Measurements from ENCODE around the gene DNAH1. TPM values are rescaled to one million over a fixed set of nuclear protein-coding genes. Genes with fewer than 3 reads are reported as not detected.
A peak's percentile ranks its signal among the peaks of the same experiment; 100 is the strongest.

Gene DNAH1
- total RNA-seq, 4 donors from 2014 or later = 3.2 to 8.1 (median 6.2) TPM

DNA sequence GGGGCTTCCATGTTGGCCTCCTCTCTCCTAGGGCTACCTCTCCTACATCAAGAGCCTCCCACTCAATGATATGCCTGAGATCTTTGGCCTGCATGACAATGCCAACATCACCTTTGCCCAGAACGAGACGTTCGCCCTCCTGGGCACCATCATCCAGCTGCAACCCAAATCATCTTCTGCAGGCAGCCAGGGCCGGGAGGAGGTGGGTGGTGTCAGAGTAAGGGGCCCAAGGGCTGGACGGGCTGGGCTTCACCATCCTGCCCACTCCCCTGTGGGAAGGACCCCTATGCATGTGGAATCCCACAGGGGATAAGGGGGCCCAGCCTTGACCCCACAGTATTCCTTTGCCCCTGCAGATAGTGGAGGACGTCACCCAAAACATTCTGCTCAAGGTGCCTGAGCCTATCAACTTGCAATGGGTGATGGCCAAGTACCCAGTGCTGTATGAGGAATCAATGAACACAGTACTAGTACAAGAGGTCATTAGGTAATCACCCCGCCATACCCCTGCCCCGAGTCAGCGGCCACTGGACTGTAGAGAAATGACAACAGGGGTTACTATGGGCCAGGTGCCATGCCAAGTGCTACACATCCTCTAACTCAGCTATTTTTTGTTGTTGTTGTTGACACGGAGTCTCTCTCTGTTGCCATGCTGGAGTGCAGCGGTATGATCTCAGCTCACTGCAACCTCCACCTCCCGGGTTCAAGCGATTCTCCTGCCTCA, 81.7 kb downstream of the DNAH1 start:
- no peaks in the 10 kb centered on the region for H3K27me3 ChIP-seq
- no peak overlapping the region for H3K4me3 ChIP-seq
- no peak for TF ChIP-seq EP300 (IDR thresholded peaks at IDR 0.05)
- no peak for TF ChIP-seq POLR2A (IDR thresholded peaks at IDR 0.05)
- TF ChIP-seq, protein P1, sequence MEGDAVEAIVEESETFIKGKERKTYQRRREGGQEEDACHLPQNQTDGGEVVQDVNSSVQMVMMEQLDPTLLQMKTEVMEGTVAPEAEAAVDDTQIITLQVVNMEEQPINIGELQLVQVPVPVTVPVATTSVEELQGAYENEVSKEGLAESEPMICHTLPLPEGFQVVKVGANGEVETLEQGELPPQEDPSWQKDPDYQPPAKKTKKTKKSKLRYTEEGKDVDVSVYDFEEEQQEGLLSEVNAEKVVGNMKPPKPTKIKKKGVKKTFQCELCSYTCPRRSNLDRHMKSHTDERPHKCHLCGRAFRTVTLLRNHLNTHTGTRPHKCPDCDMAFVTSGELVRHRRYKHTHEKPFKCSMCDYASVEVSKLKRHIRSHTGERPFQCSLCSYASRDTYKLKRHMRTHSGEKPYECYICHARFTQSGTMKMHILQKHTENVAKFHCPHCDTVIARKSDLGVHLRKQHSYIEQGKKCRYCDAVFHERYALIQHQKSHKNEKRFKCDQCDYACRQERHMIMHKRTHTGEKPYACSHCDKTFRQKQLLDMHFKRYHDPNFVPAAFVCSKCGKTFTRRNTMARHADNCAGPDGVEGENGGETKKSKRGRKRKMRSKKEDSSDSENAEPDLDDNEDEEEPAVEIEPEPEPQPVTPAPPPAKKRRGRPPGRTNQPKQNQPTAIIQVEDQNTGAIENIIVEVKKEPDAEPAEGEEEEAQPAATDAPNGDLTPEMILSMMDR (IDR thresholded peaks at IDR 0.05) = no peak
- TF ChIP-seq POLR2AphosphoS5 (IDR thresholded peaks at IDR 0.05) = no peak
- ATAC-seq = no peak
- H3K4me1 ChIP-seq = no peaks in the 10 kb centered on the region
- WGBS, 2 donors (ENCODE audit: low coverage in 1 of 2) = 50 to 93% methylated on average over 2 to 7 of the region's 13 CpGs
- H3K27ac ChIP-seq = no peak overlapping the region
- H3K36me3 ChIP-seq = peaks cover 0 to 55% of the 10 kb centered on the region in 2 donors
- H3K9me3 ChIP-seq = no peaks in the 10 kb centered on the region

DNA sequence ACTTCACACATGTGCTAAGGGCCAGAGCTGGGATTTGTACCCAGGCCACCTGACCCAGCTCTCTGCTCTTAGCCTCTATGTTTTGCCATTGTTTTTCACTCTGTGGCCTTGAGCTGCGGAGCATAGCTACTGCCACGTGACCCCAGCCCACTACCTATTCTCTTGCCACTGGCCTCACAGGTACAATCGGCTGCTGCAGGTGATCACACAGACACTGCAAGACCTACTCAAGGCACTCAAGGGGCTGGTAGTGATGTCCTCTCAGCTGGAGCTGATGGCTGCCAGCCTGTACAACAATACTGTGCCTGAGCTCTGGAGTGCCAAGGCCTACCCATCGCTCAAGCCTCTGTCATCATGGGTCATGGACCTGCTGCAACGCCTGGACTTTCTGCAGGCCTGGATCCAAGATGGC, 82.6 kb downstream of the DNAH1 start:
- ATAC-seq = no peak
- Histone ChIP-seq H3K36me3 (peaks cover 0 to 55% of the 10 kb centered on the region in 2 donors), H3K27ac (no peak overlapping the region), H3K4me3 (no peak overlapping the region), H3K27me3 (no peaks in the 10 kb centered on the region), H3K4me1 (no peaks in the 10 kb centered on the region), H3K9me3 (no peaks in the 10 kb centered on the region)
- no peak for TF ChIP-seq POLR2A (IDR thresholded peaks at IDR 0.05)
- peak; percentile 5 for TF ChIP-seq POLR2AphosphoS5 (IDR thresholded peaks at IDR 0.05)
- WGBS, 2 donors (ENCODE audit: low coverage in 1 of 2) = 80 to 93% methylated on average over 2 of the region's 5 CpGs

DNA sequence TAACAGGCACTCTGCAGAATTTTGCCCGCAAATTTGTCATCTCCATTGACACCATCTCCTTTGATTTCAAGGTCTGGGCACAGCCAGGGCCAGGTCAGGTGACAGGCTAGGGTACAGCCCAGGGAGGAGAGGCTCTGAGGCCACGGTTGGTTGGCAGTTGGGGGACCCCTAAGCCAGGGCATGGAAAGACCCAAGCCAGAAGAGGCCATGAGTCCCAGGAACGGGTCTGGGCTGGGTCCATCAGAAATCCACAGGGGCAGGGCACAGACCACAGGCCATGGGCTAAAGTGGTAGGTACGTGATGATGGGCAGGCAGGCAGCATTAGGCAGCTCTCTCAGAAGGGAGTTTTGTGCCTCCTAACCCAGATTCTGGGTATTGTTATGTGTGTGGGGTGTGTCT, 83.0 kb downstream of the DNAH1 start:
- no peak overlapping the region for H3K27ac ChIP-seq
- no peak for TF ChIP-seq EP300 (IDR thresholded peaks at IDR 0.05)
- no peak for TF ChIP-seq POLR2AphosphoS5 (IDR thresholded peaks at IDR 0.05)
- TF ChIP-seq POLR2A (IDR thresholded peaks at IDR 0.05) = no peak
- no peaks in the 10 kb centered on the region for H3K27me3 ChIP-seq
- peaks cover 0 to 55% of the 10 kb centered on the region in 2 donors for H3K36me3 ChIP-seq
- no peaks in the 10 kb centered on the region for H3K9me3 ChIP-seq
- H3K4me3 ChIP-seq = no peak overlapping the region
- 59 to 100% methylated on average over 1 to 2 of the region's 4 CpGs for WGBS, 2 donors (ENCODE audit: low coverage in 1 of 2)
- no peak for ATAC-seq
- H3K4me1 ChIP-seq = no peaks in the 10 kb centered on the region

DNA sequence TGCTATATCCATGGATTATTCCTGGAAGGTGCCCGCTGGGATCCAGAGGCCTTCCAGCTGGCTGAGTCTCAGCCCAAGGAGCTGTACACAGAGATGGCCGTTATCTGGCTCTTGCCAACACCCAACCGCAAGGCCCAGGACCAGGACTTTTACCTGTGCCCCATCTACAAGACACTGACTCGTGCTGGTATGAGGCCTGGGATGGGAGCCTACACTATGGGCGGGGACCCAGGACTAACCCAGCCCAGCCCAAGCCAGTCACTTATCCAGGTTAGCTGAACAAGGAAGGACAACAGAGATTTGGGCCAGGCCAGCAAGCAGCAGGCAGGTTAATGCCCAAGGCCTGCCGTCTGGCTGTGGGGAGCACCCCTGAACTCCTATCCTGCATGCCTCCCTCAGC, 83.5 kb downstream of the DNAH1 start:
- Histone ChIP-seq H3K9me3 (no peaks in the 10 kb centered on the region), H3K27ac (no peak overlapping the region), H3K36me3 (peaks cover 0 to 58% of the 10 kb centered on the region in 2 donors), H3K27me3 (no peaks in the 10 kb centered on the region), H3K4me3 (no peak overlapping the region), H3K4me1 (no peaks in the 10 kb centered on the region)
- WGBS, 2 donors (ENCODE audit: low coverage in 1 of 2) = no CpG with 5 or more reads among the region's 6 CpGs
- TF ChIP-seq POLR2A (IDR thresholded peaks at IDR 0.05) (no peak), EP300 (IDR thresholded peaks at IDR 0.05) (no peak), POLR2AphosphoS5 (IDR thresholded peaks at IDR 0.05) (no peak)
- TF ChIP-seq, protein P1 (IDR thresholded peaks at IDR 0.05) = no peak
- no peak for ATAC-seq

DNA sequence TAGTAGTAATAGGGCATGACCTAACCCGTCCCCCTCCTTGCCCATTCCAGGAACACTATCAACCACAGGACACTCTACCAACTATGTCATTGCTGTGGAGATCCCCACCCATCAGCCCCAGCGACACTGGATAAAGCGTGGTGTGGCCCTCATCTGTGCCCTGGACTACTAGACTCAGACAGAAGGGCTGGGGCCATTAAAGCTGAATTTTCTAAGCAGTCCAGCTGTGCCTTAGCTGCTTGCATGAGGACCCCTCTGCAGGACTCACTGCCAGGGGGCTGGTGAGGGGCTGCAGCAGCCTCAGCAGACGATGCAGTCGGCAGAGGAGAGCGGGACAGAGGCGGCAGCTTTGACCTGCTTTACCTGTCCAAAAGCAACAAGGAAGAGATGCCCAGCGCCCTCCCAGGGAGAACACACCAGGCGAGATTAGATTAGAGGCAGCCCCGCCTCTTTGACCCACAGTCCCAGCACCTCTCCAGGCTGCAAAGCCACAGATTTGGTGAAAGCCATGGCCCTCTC, 84.2 kb downstream of the DNAH1 start:
- TF ChIP-seq EP300 (IDR thresholded peaks at IDR 0.05) = no peak
- TF ChIP-seq, protein P1 (IDR thresholded peaks at IDR 0.05) = no peak
- TF ChIP-seq POLR2A (IDR thresholded peaks at IDR 0.05) = no peak
- no peak for TF ChIP-seq POLR2AphosphoS5 (IDR thresholded peaks at IDR 0.05)
- Histone ChIP-seq H3K27me3 (no peaks in the 10 kb centered on the region), H3K9me3 (no peaks in the 10 kb centered on the region), H3K36me3 (peaks cover 0 to 65% of the 10 kb centered on the region in 2 donors), H3K27ac (no peak overlapping the region), H3K4me3 (no peak overlapping the region), H3K4me1 (no peaks in the 10 kb centered on the region)
- WGBS, 2 donors (ENCODE audit: low coverage in 1 of 2) = no CpG with 5 or more reads among the region's 10 CpGs
- ATAC-seq = no peak

DNA sequence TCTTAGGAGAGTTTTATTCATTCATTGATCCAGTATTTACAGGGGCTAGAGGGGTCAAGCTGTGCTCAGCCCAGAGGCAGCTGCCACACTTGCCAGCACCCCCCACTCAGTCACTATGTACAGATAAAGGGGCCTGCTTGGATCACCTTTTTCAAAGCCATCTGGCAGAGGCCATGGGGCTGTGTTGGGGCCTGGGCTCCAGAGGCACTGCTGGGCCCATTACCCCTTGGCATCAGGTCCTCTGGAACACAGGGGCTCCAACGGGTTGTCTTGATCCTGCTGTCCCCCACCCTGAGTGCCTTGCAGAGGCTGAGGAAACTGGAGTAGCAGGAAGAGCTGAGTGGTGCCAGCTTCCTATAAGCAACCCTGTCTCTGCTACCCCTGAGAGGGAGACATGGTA, 84.9 kb downstream of the DNAH1 start:
- no CpG with 5 or more reads among the region's 1 CpG for WGBS, 2 donors (ENCODE audit: low coverage in 1 of 2)

More for the DNA sequence above, 84.9 kb downstream of the DNAH1 start:
- no peak for ATAC-seq
- Histone ChIP-seq H3K4me3 (no peak overlapping the region), H3K4me1 (peaks cover 0 to 3% (median 0%) of the 10 kb centered on the region in 3 donors), H3K9me3 (no peaks in the 10 kb centered on the region), H3K27me3 (no peaks in the 10 kb centered on the region), H3K27ac (no peak overlapping the region), H3K36me3 (peaks cover 0 to 72% of the 10 kb centered on the region in 2 donors)
- no peak for TF ChIP-seq POLR2A (IDR thresholded peaks at IDR 0.05)
- no peak for TF ChIP-seq EP300 (IDR thresholded peaks at IDR 0.05)
- TF ChIP-seq, protein P1 (IDR thresholded peaks at IDR 0.05) = no peak
- no peak for TF ChIP-seq POLR2AphosphoS5 (IDR thresholded peaks at IDR 0.05)

Measured in gastroesophageal sphincter (tissue), 4 donors.